Endothelial cell of umbilical vein (primary cell): ENCODE data around the gene FAAP100.

Experiments
- CTCF ChIP-seq, 2 donors: IDR thresholded peaks; 1 replicate in 1 of 2; 2 replicates in 1 of 2; pipeline ENCODE4 v1.5.1; 2011; ENCODE audit warnings: low read length in 2 of 2, mild to moderate bottlenecking in 2 of 2, moderate library complexity in 2 of 2, control low read depth in 1 of 2, inconsistent platforms in 1 of 2, low read depth in 1 of 2; ENCODE audit not compliant: insufficient read depth in 1 of 2; ENCODE audit errors: extremely low read depth in 1 of 2
- EZH2 ChIP-seq: IDR thresholded peaks from 2 replicates; pipeline ENCODE4 v1.6.1; 2012; ENCODE audit warnings: borderline replicate concordance, low read depth, mild to moderate bottlenecking, moderate library complexity, low read length, inconsistent platforms; ENCODE audit not compliant: severe bottlenecking

GRCh38 chr17:81539961-81540675, 12.0 kb downstream of the FAAP100 start:
- TF ChIP-seq EZH2 (no peak), CTCF (IDR thresholded peaks at IDR 0.05; ENCODE audit: extremely low read depth in 1 of 2, insufficient read depth in 1 of 2, low read depth in 1 of 2, low read length in 2 of 2) (no peak)
